IMR-90 (cell line): ENCODE results near the gene DYNC2H1. TPM values are rescaled to one million over a fixed set of nuclear protein-coding genes. Genes with fewer than 3 reads are reported as not detected.

Experiments
- ATAC-seq: fragments of 200-7000 bp; cut with Tn5 transposase; 2 replicates; pipeline ENCODE4 v1.9.1; 2020; ENCODE audit warnings: low read depth, mild to moderate bottlenecking, moderate library complexity
- BruUV-seq: library from RNA; stranded (reverse); fragments of 400-500 nt; replicated peaks from 2 replicates; lab custom pipeline; 2021; lab: Mats Ljungman, UMichigan
- CTCF ChIA-PET: fragments of 300-600 bp; formaldehyde crosslinking; extraction: SDS; loops from one replicate; lab custom pipeline; 2021; ENCODE audit warnings: antibody characterized with exemption; lab: Yijun Ruan, JAX
- POLR2A ChIA-PET: fragments of 300-600 bp; sonication (Branson Sonifier 250); formaldehyde crosslinking; loops from one replicate; lab custom pipeline; 2022; ENCODE audit warnings: antibody characterized with exemption; ENCODE audit not compliant: unreplicated experiment; lab: Charles Lee
- DNase-seq: peaks from one replicate; pipeline ENCODE4 v3.0.0; 2013
- H2AFZ ChIP-seq: replicated peaks from 2 replicates; pipeline ENCODE3; 2013; ENCODE audit warnings: low read length, mild to moderate bottlenecking; ENCODE audit not compliant: poor library complexity
- H2AK5ac ChIP-seq: 2 replicates; pipeline ENCODE4 v1.6.1; 2013; ENCODE audit warnings: low read depth, low read length, inconsistent platforms
- H2AK9ac ChIP-seq: replicated peaks from 2 replicates; pipeline ENCODE3; 2013; ENCODE audit warnings: mild to moderate bottlenecking, low read depth, low read length, moderate library complexity; ENCODE audit not compliant: poor library complexity
- H2BK120ac ChIP-seq: 2 replicates; pipeline ENCODE4 v1.6.1; 2013; ENCODE audit warnings: low read depth, low read length, inconsistent platforms
- H2BK15ac ChIP-seq: 3 replicates; pipeline ENCODE4 v1.6.1; 2013; ENCODE audit warnings: low read depth, low read length, inconsistent platforms
- H2BK20ac ChIP-seq: 2 replicates; pipeline ENCODE4 v1.6.1; 2013; ENCODE audit warnings: low read depth, mild to moderate bottlenecking, inconsistent platforms, low read length, moderate library complexity
- H2BK5ac ChIP-seq: 2 replicates; pipeline ENCODE4 v1.6.1; 2013; ENCODE audit warnings: mild to moderate bottlenecking, low read depth, low read length, inconsistent platforms; ENCODE audit not compliant: poor library complexity, severe bottlenecking
- H3K14ac ChIP-seq: replicated peaks from 2 replicates; pipeline ENCODE4 v1.6.1; 2013; ENCODE audit warnings: low read depth, low read length, inconsistent platforms
- H3K18ac ChIP-seq: 2 replicates; pipeline ENCODE4 v1.6.1; 2013; ENCODE audit warnings: low read depth, low read length, control low read depth
- H3K23ac ChIP-seq: 2 replicates; pipeline ENCODE4 v1.6.1; 2013; ENCODE audit warnings: low read depth, low read length, inconsistent platforms
- H3K27ac ChIP-seq: 2 replicates; pipeline ENCODE4 v1.5.1; 2013; ENCODE audit warnings: mild to moderate bottlenecking, control low read depth, low read length; ENCODE audit not compliant: insufficient read depth
- H3K27me3 ChIP-seq: 2 replicates; pipeline ENCODE4 v1.6.1; 2013; ENCODE audit warnings: low read length; ENCODE audit not compliant: control insufficient read depth, insufficient read depth
- H3K36me3 ChIP-seq: 2 replicates; pipeline ENCODE4 v1.6.1; 2013; ENCODE audit warnings: low read length, mixed read lengths; ENCODE audit not compliant: control insufficient read depth, insufficient read depth
- H3K4ac ChIP-seq: 2 replicates; pipeline ENCODE4 v1.6.1; 2013; ENCODE audit warnings: low read depth, low read length, inconsistent platforms
- H3K4me1 ChIP-seq: 2 replicates; pipeline ENCODE4 v1.6.1; 2013; ENCODE audit warnings: low read length, mixed read lengths; ENCODE audit not compliant: control insufficient read depth, insufficient read depth
- H3K4me2 ChIP-seq: 2 replicates; pipeline ENCODE4 v1.6.1; 2013; ENCODE audit warnings: low read depth, mild to moderate bottlenecking, control low read depth, low read length, moderate library complexity
- H3K4me3 ChIP-seq: 2 replicates; pipeline ENCODE4 v1.5.1; 2013; ENCODE audit warnings: low read depth, mild to moderate bottlenecking, control low read depth, low read length, moderate library complexity; ENCODE audit not compliant: insufficient read depth
- H3K56ac ChIP-seq: 2 replicates; pipeline ENCODE4 v1.6.1; 2013; ENCODE audit warnings: low read length, inconsistent platforms; ENCODE audit not compliant: insufficient read depth; ENCODE audit errors: extremely low read depth
- H3K79me1 ChIP-seq, 2 experiments: 2 replicates each; pipeline ENCODE4 v1.6.1; 2013; ENCODE audit warnings: low read length in 2 of 2, inconsistent platforms in 1 of 2, low read depth in 1 of 2
- H3K9ac ChIP-seq: 2 replicates; pipeline ENCODE4 v1.6.1; 2013; ENCODE audit warnings: low read depth, low read length, control low read depth
- H3K9me1 ChIP-seq: 2 replicates; pipeline ENCODE4 v1.6.1; 2013; ENCODE audit warnings: low read length, inconsistent platforms; ENCODE audit not compliant: insufficient read depth
- H3K9me3 ChIP-seq: 2 replicates; pipeline ENCODE4 v1.6.1; 2013; ENCODE audit warnings: low read length; ENCODE audit not compliant: control insufficient read depth, insufficient read depth
- H4K20me1 ChIP-seq: 2 replicates; pipeline ENCODE4 v1.6.1; 2013; ENCODE audit warnings: low read length, inconsistent platforms; ENCODE audit not compliant: insufficient read depth
- H4K5ac ChIP-seq: 2 replicates; pipeline ENCODE4 v1.6.1; 2013; ENCODE audit warnings: mild to moderate bottlenecking, low read depth, low read length, control low read depth
- H4K8ac ChIP-seq, 2 experiments: 2 replicates each; pipeline ENCODE4 v1.6.1; 2013; ENCODE audit warnings: low read depth in 2 of 2, low read length in 2 of 2, control low read depth in 1 of 2, inconsistent platforms in 1 of 2
- H4K91ac ChIP-seq: 2 replicates; pipeline ENCODE4 v1.6.1; 2013; ENCODE audit warnings: low read depth, low read length, inconsistent platforms; ENCODE audit not compliant: insufficient read depth
- RAD21 ChIP-seq: IDR thresholded peaks from 2 replicates; pipeline ENCODE4 v1.6.1; 2012; ENCODE audit warnings: low read length, improper control_type of control experiment
- dilution Hi-C: fragments of 300-500 bp; cut with HindIII; formaldehyde crosslinking; loops from one replicate; pipeline ENCODE4 v1.14.3; 2018; ENCODE audit warnings: low sequenced_read_pairs; ENCODE audit not compliant: unreplicated experiment
- in situ Hi-C: fragments of 300-500 bp; cut with MboI; formaldehyde crosslinking; loops from 3 replicates; pipeline ENCODE4 v1.14.3; 2019; ENCODE audit warnings: low sequenced_read_pairs, inconsistent platforms, mixed read lengths
- intact Hi-C: fragments of 100-400 bp; cut with micrococcal nuclease; formaldehyde crosslinking; loops from 2 replicates; pipeline ENCODE4 v1.10.0; 2022
- polyA plus RNA-seq, 3 experiments: library from polyadenylated mRNA; depleted of rRNA; stranded (reverse); fragments of >200 nt; gene quantifications; 2 replicates each; pipeline ENCODE4 v1.2.3, GENCODE V29; 2012; ENCODE audit warnings: low replicate concordance in 1 of 3
- total RNA-seq: library from RNA; depleted of rRNA; stranded (reverse); fragments of >200 nt; gene quantifications from 2 replicates; pipeline ENCODE4 v1.2.3, GENCODE V29; 2012
- TF ChIP-seq, protein P1 (sequence below): conservative IDR thresholded peaks from 2 replicates; pipeline ENCODE4 v1.5.1; 2012; ENCODE audit warnings: mild to moderate bottlenecking, low read depth, low read length, improper control_type of control experiment
- TF ChIP-seq, protein P2 (sequence below): fragments of 150-350 bp; IDR thresholded peaks from 2 replicates; pipeline ENCODE4 v1.6.1; 2017; ENCODE audit warnings: mild to moderate bottlenecking, antibody characterized with exemption, low read length, low read depth

DYNC2H1 gene
- total and polyA plus RNA-seq, 2 of the 4 experiments (the other 2 are of a cell fraction), result 5.7 to 21.0 TPM

DNA sequence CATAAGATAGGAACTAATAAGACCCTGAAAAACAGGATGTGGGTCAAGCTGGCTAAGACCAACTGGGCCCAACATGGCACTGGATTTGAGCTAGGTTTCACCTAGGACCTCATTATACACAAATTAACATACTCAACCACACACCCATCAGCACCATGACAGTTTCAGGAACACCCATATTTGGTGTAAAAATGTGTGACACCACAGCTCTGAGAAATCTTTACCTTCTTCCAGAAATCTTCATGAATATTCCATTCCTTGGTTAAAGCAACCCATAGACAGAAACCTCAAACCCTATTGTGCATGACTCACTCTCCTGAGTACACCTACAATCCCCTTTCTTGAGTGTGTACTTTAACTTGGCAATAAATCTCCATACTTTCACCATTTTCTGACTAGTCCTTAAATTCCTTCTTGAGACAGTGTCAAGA is 378.8 kb downstream of the DYNC2H1 start:
- no peaks in the 10 kb centered on the region for H3K27me3 ChIP-seq
- H3K36me3 ChIP-seq, result no peaks in the 10 kb centered on the region
- no peaks in the 10 kb centered on the region for H3K79me1 ChIP-seq
- no peak overlapping the region for H2AK9ac ChIP-seq
- ChIA-PET CTCF (no interaction called here), POLR2A (no interaction called here)
- ATAC-seq (no peak), DNase-seq (no peak)
- H2BK20ac ChIP-seq, result no peak overlapping the region
- no peaks in the 10 kb centered on the region for H4K20me1 ChIP-seq
- no peak overlapping the region for H4K8ac ChIP-seq
- H3K9me3 ChIP-seq, result peaks cover 4% of the 10 kb centered on the region; the same call in 1 of the 2 replicates
- no peak overlapping the region for H3K4me2 ChIP-seq
- H3K4me3 ChIP-seq, result no peak overlapping the region
- no peak for TF ChIP-seq RAD21
- TF ChIP-seq, protein P1, sequence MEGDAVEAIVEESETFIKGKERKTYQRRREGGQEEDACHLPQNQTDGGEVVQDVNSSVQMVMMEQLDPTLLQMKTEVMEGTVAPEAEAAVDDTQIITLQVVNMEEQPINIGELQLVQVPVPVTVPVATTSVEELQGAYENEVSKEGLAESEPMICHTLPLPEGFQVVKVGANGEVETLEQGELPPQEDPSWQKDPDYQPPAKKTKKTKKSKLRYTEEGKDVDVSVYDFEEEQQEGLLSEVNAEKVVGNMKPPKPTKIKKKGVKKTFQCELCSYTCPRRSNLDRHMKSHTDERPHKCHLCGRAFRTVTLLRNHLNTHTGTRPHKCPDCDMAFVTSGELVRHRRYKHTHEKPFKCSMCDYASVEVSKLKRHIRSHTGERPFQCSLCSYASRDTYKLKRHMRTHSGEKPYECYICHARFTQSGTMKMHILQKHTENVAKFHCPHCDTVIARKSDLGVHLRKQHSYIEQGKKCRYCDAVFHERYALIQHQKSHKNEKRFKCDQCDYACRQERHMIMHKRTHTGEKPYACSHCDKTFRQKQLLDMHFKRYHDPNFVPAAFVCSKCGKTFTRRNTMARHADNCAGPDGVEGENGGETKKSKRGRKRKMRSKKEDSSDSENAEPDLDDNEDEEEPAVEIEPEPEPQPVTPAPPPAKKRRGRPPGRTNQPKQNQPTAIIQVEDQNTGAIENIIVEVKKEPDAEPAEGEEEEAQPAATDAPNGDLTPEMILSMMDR, result no peak
- TF ChIP-seq, protein P2, sequence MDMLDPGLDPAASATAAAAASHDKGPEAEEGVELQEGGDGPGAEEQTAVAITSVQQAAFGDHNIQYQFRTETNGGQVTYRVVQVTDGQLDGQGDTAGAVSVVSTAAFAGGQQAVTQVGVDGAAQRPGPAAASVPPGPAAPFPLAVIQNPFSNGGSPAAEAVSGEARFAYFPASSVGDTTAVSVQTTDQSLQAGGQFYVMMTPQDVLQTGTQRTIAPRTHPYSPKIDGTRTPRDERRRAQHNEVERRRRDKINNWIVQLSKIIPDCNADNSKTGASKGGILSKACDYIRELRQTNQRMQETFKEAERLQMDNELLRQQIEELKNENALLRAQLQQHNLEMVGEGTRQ, result no peak
- H3K9me1 ChIP-seq, result no peaks in the 10 kb centered on the region
- H2BK120ac ChIP-seq, result no peak overlapping the region
- no peak overlapping the region for H2BK15ac ChIP-seq
- dilution Hi-C loops (no loop called here), intact Hi-C loops (no loop called here), in situ Hi-C loops (no loop called here)
- H3K56ac ChIP-seq, result no peak overlapping the region; the same call in 1 of the 2 replicates
- H4K5ac ChIP-seq, result no peak overlapping the region
- H2AFZ ChIP-seq, result no peak overlapping the region
- no peak overlapping the region for H3K9ac ChIP-seq
- no peak overlapping the region for H2AK5ac ChIP-seq
- no peak overlapping the region for H3K27ac ChIP-seq
- H3K4ac ChIP-seq, result no peak overlapping the region
- no peaks in the 10 kb centered on the region for H3K4me1 ChIP-seq
- no peak overlapping the region for H3K14ac ChIP-seq
- no peak overlapping the region for H3K23ac ChIP-seq
- H2BK5ac ChIP-seq, result no peak overlapping the region
- no peak overlapping the region for H4K91ac ChIP-seq
- H3K18ac ChIP-seq, result no peak overlapping the region
- no TSS peak for BruUV-seq
